Activated CD4-positive, alpha-beta T cell treated with anti-CD3 and anti-CD28 coated beads, Interleukin-2, amount 50 U/mL, for 1 hour (primary cell): Measurements from ENCODE around the gene INHBE.
"Not testable (repeated sequence)": the region's sequence is repeated elsewhere in the genome, so short reads cannot be mapped to it uniquely, and the experiment has no call there.

Experiments
- DNase-seq: peaks from one replicate; pipeline ENCODE4 v3.0.0-alpha.2; 2020

The INHBE gene

GRCh38 chr12:57441846-57442427, 13.2 kb upstream of the INHBE start:
- DNase-seq = no peak

- DNase-seq = not testable (repeated sequence)
These were observed 10.8 kb upstream of the INHBE start for GRCh38 chr12:57444337-57444736.

- DNase-seq = no peak
These were observed 10.4 kb upstream of the INHBE start for GRCh38 chr12:57444744-57445143.

GRCh38 chr12:57446292-57446960, 8.7 kb upstream of the INHBE start:
- no peak for DNase-seq

- DNase-seq = no peak
These were observed 6.4 kb upstream of the INHBE start for GRCh38 chr12:57448669-57449068.

GRCh38 chr12:57449375-57449774, 5.7 kb upstream of the INHBE start:
- no peak for DNase-seq

- no peak for DNase-seq
These were observed 5.0 kb upstream of the INHBE start for GRCh38 chr12:57450057-57450456.

- no peak for DNase-seq
These were observed 3.8 kb upstream of the INHBE start for GRCh38 chr12:57451233-57451778.

- no peak for DNase-seq
These were observed 2.7 kb upstream of the INHBE start for GRCh38 chr12:57452181-57452936.

- peak; percentile 51 for DNase-seq
These were observed 2.1 kb upstream of the INHBE start for GRCh38 chr12:57452937-57453509.

- DNase-seq = no peak
These were observed 918 bp upstream of the INHBE start for GRCh38 chr12:57454213-57454565.

GRCh38 chr12:57455374-57456144, 452 bp downstream of the INHBE start:
- DNase-seq = no peak

- peak; percentile 41 for DNase-seq
These were observed 1.1 kb downstream of the INHBE start for GRCh38 chr12:57456145-57456700.

GRCh38 chr12:57456737-57457490, 1.8 kb downstream of the INHBE start:
- DNase-seq = no peak

- DNase-seq = no peak
These were observed 3.6 kb downstream of the INHBE start for GRCh38 chr12:57458665-57459054.

GRCh38 chr12:57459055-57459749, 4.1 kb downstream of the INHBE start:
- DNase-seq = peak; percentile 93

GRCh38 chr12:57459750-57460467, 4.8 kb downstream of the INHBE start, which contains the start of gene GLI1:
GLI1 (plus strand) TSS chr12:57459785; CDS start chr12:57463692, 3,907 bp downstream.
- no peak for DNase-seq

GRCh38 chr12:57460468-57460784, 5.3 kb downstream of the INHBE start:
- DNase-seq = no peak

GRCh38 chr12:57460841-57461275, 5.8 kb downstream of the INHBE start:
- DNase-seq = no peak

GRCh38 chr12:57461276-57461916, 6.3 kb downstream of the INHBE start:
- DNase-seq = no peak
